NB4 (cell line): ENCODE measurements around the gene BTLA.

Experiments used
- DNase-seq: peaks from one replicate; pipeline ENCODE4 v3.0.0; 2010; ENCODE audit warnings: low read depth
- H3K4me3 ChIP-seq: one replicate; pipeline ENCODE4 v1.5.1; 2011; ENCODE audit warnings: mild to moderate bottlenecking, low read depth, low read length, moderate library complexity
- MAX ChIP-seq: IDR thresholded peaks from 2 replicates; pipeline ENCODE4 v1.6.1; 2011; ENCODE audit warnings: low read depth, low read length
- MYC ChIP-seq: IDR thresholded peaks from 2 replicates; pipeline ENCODE4 v1.6.1; 2011; ENCODE audit warnings: low read depth, low read length
- POLR2A ChIP-seq: IDR thresholded peaks from 2 replicates; pipeline ENCODE4 v1.6.1; 2011; ENCODE audit warnings: mild to moderate bottlenecking; ENCODE audit not compliant: insufficient read length; ENCODE audit errors: extremely low read depth
- TF ChIP-seq, protein P1 (sequence below): IDR thresholded peaks from one replicate; pipeline ENCODE4 v1.5.1; 2012; ENCODE audit warnings: low read depth, low read length

BTLA gene

DNA sequence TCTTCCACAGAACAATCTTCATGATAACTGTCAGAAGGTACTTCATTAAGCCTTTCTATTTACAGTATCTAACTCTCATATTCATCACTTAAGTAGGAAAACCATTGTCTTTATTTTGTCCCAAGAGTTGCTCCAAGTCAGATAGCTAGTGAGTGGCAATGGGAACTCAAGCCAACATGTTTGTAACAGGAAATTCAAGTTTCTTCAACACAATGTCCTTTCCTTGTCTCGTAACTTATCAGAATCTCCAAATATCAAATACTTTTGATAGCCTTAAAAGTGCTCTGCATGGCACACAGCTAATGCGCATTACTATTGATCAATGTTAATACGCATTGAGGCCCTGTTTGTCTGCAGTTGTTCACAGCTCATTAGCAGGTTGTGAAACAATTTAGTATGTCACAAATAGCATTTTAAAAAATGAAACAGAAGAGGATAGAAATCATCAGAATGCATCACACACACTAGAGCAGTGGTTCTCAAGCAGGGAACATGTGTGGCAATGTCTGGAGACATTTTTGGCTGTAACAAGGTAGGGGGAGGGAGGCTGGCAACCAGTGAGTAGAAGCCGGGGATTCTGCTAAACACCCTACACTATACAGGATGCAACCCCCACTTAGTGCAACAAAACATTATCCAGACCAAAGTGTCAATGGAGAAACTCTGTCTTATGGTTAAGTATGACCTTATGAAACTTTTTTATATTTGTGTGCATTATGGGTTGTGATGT lies 27.5 kb downstream of the BTLA start:
- DNase-seq: no peak
- H3K4me3 ChIP-seq: no peak overlapping the region
- TF ChIP-seq MAX (no peak), MYC (no peak), POLR2A (no peak)
- TF ChIP-seq, protein P1, sequence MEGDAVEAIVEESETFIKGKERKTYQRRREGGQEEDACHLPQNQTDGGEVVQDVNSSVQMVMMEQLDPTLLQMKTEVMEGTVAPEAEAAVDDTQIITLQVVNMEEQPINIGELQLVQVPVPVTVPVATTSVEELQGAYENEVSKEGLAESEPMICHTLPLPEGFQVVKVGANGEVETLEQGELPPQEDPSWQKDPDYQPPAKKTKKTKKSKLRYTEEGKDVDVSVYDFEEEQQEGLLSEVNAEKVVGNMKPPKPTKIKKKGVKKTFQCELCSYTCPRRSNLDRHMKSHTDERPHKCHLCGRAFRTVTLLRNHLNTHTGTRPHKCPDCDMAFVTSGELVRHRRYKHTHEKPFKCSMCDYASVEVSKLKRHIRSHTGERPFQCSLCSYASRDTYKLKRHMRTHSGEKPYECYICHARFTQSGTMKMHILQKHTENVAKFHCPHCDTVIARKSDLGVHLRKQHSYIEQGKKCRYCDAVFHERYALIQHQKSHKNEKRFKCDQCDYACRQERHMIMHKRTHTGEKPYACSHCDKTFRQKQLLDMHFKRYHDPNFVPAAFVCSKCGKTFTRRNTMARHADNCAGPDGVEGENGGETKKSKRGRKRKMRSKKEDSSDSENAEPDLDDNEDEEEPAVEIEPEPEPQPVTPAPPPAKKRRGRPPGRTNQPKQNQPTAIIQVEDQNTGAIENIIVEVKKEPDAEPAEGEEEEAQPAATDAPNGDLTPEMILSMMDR: no peak

DNA sequence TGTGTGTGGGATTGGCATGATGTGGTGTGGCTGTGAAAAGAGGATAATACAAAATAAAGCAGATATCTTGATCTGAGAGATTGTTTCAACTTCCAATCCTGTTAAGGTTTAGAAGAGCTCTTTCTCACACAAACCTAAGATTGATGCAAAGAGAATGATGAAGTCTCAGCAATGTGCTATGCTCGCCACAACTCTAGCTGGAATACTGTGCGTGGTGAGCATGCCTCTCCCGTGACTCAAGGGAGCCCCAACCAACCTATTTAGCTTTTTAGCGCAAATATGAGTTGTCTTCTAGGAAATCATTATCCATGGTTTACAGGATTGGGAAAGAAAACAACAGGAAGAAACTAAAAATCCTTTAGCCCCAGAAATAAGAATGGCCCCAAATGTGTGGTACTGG lies 28.5 kb downstream of the BTLA start:
- DNase-seq: no peak
- TF ChIP-seq, protein P1: no peak
- TF ChIP-seq POLR2A (no peak), MAX (no peak), MYC (no peak)
- no peak overlapping the region for H3K4me3 ChIP-seq

DNA sequence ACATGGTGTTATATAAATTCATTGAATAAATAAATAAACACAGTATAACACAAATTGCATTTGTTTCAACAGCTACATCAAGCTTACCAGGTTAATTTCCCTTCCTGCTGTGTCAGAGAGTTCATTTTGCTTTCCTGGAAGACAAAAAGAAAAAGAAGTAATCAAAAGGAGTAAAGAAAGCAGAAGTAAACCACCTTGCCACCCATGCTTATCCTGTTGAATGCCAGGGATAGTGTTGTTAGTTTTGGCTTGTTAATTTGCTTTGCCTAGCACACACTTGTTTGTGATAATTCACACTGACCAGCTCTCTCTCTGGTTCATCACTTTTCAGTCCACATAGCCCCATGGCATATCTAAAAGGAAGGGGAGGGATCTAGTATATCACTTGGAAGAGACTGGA lies 29.6 kb downstream of the BTLA start:
- TF ChIP-seq, protein P1: no peak
- no peak for TF ChIP-seq MYC
- no peak for TF ChIP-seq MAX
- no peak for TF ChIP-seq POLR2A
- H3K4me3 ChIP-seq: no peak overlapping the region
- DNase-seq: no peak

- H3K4me3 ChIP-seq: no peak overlapping the region
- DNase-seq: no peak
- TF ChIP-seq POLR2A (no peak), MYC (no peak), MAX (no peak)
- TF ChIP-seq, protein P1: no peak
Measured at GRCh38 chr3:112467539-112467938, 31.7 kb downstream of the BTLA start.

GRCh38 chr3:112466020-112466419 lies 33.3 kb downstream of the BTLA start:
- TF ChIP-seq MAX (no peak), MYC (no peak), POLR2A (no peak)
- TF ChIP-seq, protein P1: no peak
- DNase-seq: no peak
- H3K4me3 ChIP-seq: no peak overlapping the region

- H3K4me3 ChIP-seq: peak overlapping the region; percentile 33
- TF ChIP-seq MAX (no peak), POLR2A (no peak), MYC (no peak)
- TF ChIP-seq, protein P1: no peak
- peak; percentile 75 for DNase-seq
Measured at GRCh38 chr3:112464264-112464663, 35.0 kb downstream of the BTLA start.
